B cell (primary cell): ENCODE results near the gene CNTF. TPM values are rescaled to one million over a fixed set of nuclear protein-coding genes. Genes with fewer than 3 reads are reported as not detected.

Experiments
- ATAC-seq: fragments of 200-7000 bp; cut with Tn5 transposase; one replicate; pipeline ENCODE4 v1.10.0; 2021; ENCODE audit warnings: low read depth, mild to moderate bottlenecking, moderate number of reproducible peaks, moderate library complexity
- CTCF ChIA-PET: fragments of 350-600 bp; sonication (Branson Sonifier 250); formaldehyde crosslinking; loops from one replicate; lab custom pipeline; 2021; ENCODE audit warnings: antibody characterized with exemption, inconsistent platforms; lab: Charles Lee
- POLR2A ChIA-PET: fragments of 350-600 bp; sonication (Branson Sonifier 250); formaldehyde crosslinking; loops from one replicate; lab custom pipeline; 2021; ENCODE audit warnings: antibody characterized with exemption; lab: Charles Lee
- DNase-seq: peaks from one replicate; pipeline ENCODE4 v3.0.0; 2013
- H2AFZ ChIP-seq: 2 replicates; pipeline ENCODE4 v1.6.1; 2012; ENCODE audit warnings: mild to moderate bottlenecking, low read depth, low read length; ENCODE audit not compliant: insufficient read depth, poor library complexity, severe bottlenecking
- H3K27ac ChIP-seq, 2 donors: 1 replicate in 1 of 2; 2 replicates in 1 of 2; pipeline ENCODE4 v1.5.1; 2012 to 2013; ENCODE audit warnings: low read length in 2 of 2, mild to moderate bottlenecking in 2 of 2, moderate library complexity in 1 of 2
- H3K27me3 ChIP-seq, 4 experiments: fragments of 200-600 bp in 1 of 4; sonication (generic) in 1 of 4; replicated peaks in 1 of 4; 1 replicate in 2 of 4; 2 replicates in 2 of 4; pipeline versions ENCODE4 v1.6.1 to v1.7.0; 2013 to 2016; ENCODE audit warnings: low read length in 3 of 4, mild to moderate bottlenecking in 2 of 4, mixed read lengths in 1 of 4, moderate library complexity in 1 of 4; ENCODE audit not compliant: insufficient read depth in 4 of 4, control insufficient read depth in 3 of 4; ENCODE audit errors: control extremely low read depth in 1 of 4
- H3K36me3 ChIP-seq, 2 experiments: replicated peaks in 1 of 2; 1 replicate in 1 of 2; 2 replicates in 1 of 2; pipeline versions ENCODE4 v1.6.1 to v1.7.1; 2013; ENCODE audit warnings: low read length in 1 of 2; ENCODE audit not compliant: insufficient read depth in 2 of 2, control insufficient read depth in 1 of 2; ENCODE audit errors: control extremely low read depth in 1 of 2, extremely low read depth in 1 of 2
- H3K4me1 ChIP-seq, 2 donors: fragments of 200-600 bp in 1 of 2; sonication (generic) in 1 of 2; 1 replicate in 1 of 2; 2 replicates in 1 of 2; pipeline versions ENCODE4 v1.5.1 to v1.6.1; 2013 to 2017; ENCODE audit warnings: low read length in 2 of 2; ENCODE audit not compliant: control insufficient read depth in 2 of 2, insufficient read depth in 2 of 2
- H3K4me2 ChIP-seq: replicated peaks from 2 replicates; pipeline ENCODE3; 2012; ENCODE audit warnings: mild to moderate bottlenecking, low read depth, low read length; ENCODE audit not compliant: poor library complexity, severe bottlenecking
- H3K4me3 ChIP-seq, 5 experiments: fragments of 200-600 bp in 1 of 5; sonication (generic) in 1 of 5; 1 replicate in 3 of 5; 2 replicates in 2 of 5; pipeline versions ENCODE4 v1.5.1 to v1.7.0; 2011 to 2016; ENCODE audit warnings: low read length in 4 of 5, mild to moderate bottlenecking in 4 of 5, low read depth in 2 of 5, control low read depth in 1 of 5, moderate library complexity in 1 of 5; ENCODE audit not compliant: insufficient read depth in 1 of 5; ENCODE audit errors: control extremely low read depth in 1 of 5, extremely low read depth in 1 of 5
- H3K79me2 ChIP-seq: fragments of 200-600 bp; sonication (generic); one replicate; pipeline ENCODE4 v1.6.0; 2016; ENCODE audit warnings: low read length; ENCODE audit not compliant: control insufficient read depth, insufficient read depth
- H3K9ac ChIP-seq: fragments of 200-600 bp; sonication (generic); 2 replicates; pipeline ENCODE4 v1.6.1; 2017; ENCODE audit warnings: mild to moderate bottlenecking, low read length, moderate library complexity
- H3K9me3 ChIP-seq, 3 donors: one replicate each; pipeline versions ENCODE4 v1.6.1 to v1.7.1; 2013; ENCODE audit warnings: low read length in 2 of 3; ENCODE audit not compliant: control insufficient read depth in 2 of 3, insufficient read depth in 1 of 3; ENCODE audit errors: control extremely low read depth in 1 of 3
- H4K20me1 ChIP-seq: 2 replicates; pipeline ENCODE4 v1.6.0; 2012; ENCODE audit warnings: mild to moderate bottlenecking, low read length; ENCODE audit not compliant: insufficient read depth, control insufficient read depth, poor library complexity, severe bottlenecking
- H3K27ac Mint-ChIP-seq: one replicate; pipeline ENCODE4 v1.8.0; 2021; ENCODE audit warnings: mixed read lengths
- H3K27me3 Mint-ChIP-seq: one replicate; pipeline ENCODE4 v1.8.0; 2021; ENCODE audit warnings: mixed read lengths
- H3K4me1 Mint-ChIP-seq: one replicate; pipeline ENCODE4 v1.8.0; 2021; ENCODE audit warnings: mixed read lengths
- H3K4me3 Mint-ChIP-seq: one replicate; pipeline ENCODE4 v1.8.0; 2021; ENCODE audit warnings: mixed read lengths
- H3K9me3 Mint-ChIP-seq: one replicate; pipeline ENCODE4 v1.8.0; 2022; ENCODE audit warnings: mixed read lengths; ENCODE audit not compliant: insufficient read depth
- EZH2 ChIP-seq: IDR thresholded peaks from 2 replicates; pipeline ENCODE4 v1.6.1; 2012; ENCODE audit warnings: borderline replicate concordance, low read depth, mild to moderate bottlenecking, moderate library complexity, low read length; ENCODE audit not compliant: insufficient read depth, poor library complexity, severe bottlenecking
- WGBS: methylation state at CpG from one replicate; pipeline ENCODE4 v1.1.5; 2013; ENCODE audit warnings: missing lambda C conversion rate; ENCODE audit not compliant: insufficient coverage; 5-methylcytosine and 5-hydroxymethylcytosine counted together
- intact Hi-C: fragments of 100-400 bp; cut with micrococcal nuclease; formaldehyde crosslinking; loops from one replicate; pipeline ENCODE4 v1.10.0; 2022
- polyA plus RNA-seq: library from polyadenylated mRNA; depleted of rRNA; stranded (reverse); fragments of >200 nt; gene quantifications from 2 replicates; pipeline ENCODE4 v1.2.3, GENCODE V29; 2012
- total RNA-seq, 2 donors: library from RNA; stranded (reverse); fragments of 120-200 nt in 1 of 2; gene quantifications; 1 replicate in 1 of 2; 2 replicates in 1 of 2; pipeline versions ENCODE4 v1.2.3 to v1.2.4, GENCODE V29; 2013 to 2022
- TF ChIP-seq, protein P1 (sequence below): fragments of 200-600 bp; IDR thresholded peaks from one replicate; pipeline ENCODE4 v1.8.0; 2022; ENCODE audit warnings: antibody characterized with exemption, mild to moderate bottlenecking

CNTF gene
- total and polyA plus RNA-seq, 2 donors (not counting 1 experiment from before 2014, with no cell fraction given), result 1.4 to 4.8 TPM

DNA sequence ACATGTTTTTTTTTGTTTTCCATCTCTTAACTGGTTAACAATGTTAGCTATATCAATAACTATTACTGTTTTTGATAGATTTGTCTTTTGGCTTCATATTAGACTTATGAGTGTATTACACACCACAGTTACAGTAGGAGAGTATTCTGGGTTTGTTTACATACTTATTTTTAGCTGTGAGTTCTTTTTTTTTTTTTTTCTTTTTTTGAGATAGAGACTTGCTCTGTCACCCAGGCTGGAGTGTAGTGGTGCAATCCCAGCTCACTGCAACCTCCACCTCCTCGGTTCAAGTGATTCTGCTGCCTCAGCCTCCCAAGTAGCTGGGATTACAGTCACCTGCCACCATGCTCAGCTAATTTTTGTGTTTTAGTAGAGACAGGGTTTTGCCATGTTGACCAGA lies 28.0 kb downstream of the CNTF start:
- H4K20me1 ChIP-seq, result no peaks in the 10 kb centered on the region
- H3K4me2 ChIP-seq, result no peak overlapping the region
- peaks cover 0 to 9% (median 5%) of the 10 kb centered on the region in 3 donors for H3K9me3 ChIP-seq
- DNase-seq, result no peak
- Mint-ChIP-seq H3K9me3 (no peaks in the 10 kb centered on the region), H3K4me1 (peaks cover 24% of the 10 kb centered on the region), H3K27ac (no peak overlapping the region), H3K27me3 (no peaks in the 10 kb centered on the region), H3K4me3 (no peak overlapping the region)
- no peaks in the 10 kb centered on the region for H3K79me2 ChIP-seq
- TF ChIP-seq EZH2, result no peak
- TF ChIP-seq, protein P1, sequence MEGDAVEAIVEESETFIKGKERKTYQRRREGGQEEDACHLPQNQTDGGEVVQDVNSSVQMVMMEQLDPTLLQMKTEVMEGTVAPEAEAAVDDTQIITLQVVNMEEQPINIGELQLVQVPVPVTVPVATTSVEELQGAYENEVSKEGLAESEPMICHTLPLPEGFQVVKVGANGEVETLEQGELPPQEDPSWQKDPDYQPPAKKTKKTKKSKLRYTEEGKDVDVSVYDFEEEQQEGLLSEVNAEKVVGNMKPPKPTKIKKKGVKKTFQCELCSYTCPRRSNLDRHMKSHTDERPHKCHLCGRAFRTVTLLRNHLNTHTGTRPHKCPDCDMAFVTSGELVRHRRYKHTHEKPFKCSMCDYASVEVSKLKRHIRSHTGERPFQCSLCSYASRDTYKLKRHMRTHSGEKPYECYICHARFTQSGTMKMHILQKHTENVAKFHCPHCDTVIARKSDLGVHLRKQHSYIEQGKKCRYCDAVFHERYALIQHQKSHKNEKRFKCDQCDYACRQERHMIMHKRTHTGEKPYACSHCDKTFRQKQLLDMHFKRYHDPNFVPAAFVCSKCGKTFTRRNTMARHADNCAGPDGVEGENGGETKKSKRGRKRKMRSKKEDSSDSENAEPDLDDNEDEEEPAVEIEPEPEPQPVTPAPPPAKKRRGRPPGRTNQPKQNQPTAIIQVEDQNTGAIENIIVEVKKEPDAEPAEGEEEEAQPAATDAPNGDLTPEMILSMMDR, result no peak
- no peak overlapping the region for H3K27ac ChIP-seq
- ChIA-PET POLR2A (no interaction called here), CTCF (interaction anchor here (0.6 to 7.8 kb wide), 9 partner anchors 21 to 507 kb away, joined by 3 to 99 read pairs (median 4); partner anchors contain the start of gene FAM111A)
- no peak overlapping the region for H3K9ac ChIP-seq
- ATAC-seq, result no peak
- intact Hi-C loops, result loop anchor here (5.0 kb wide), 1 partner anchor 782 kb away; no protein-coding TSS in a partner anchor
- H3K4me3 ChIP-seq, result no peak overlapping the region
- H3K36me3 ChIP-seq, result no peaks in the 10 kb centered on the region
- no CpG with 5 or more reads among the region's 1 CpG for WGBS
- H2AFZ ChIP-seq, result no peak overlapping the region
- H3K27me3 ChIP-seq, result no peaks in the 10 kb centered on the region
- peaks cover 5 to 14% of the 10 kb centered on the region in 2 donors for H3K4me1 ChIP-seq

DNA sequence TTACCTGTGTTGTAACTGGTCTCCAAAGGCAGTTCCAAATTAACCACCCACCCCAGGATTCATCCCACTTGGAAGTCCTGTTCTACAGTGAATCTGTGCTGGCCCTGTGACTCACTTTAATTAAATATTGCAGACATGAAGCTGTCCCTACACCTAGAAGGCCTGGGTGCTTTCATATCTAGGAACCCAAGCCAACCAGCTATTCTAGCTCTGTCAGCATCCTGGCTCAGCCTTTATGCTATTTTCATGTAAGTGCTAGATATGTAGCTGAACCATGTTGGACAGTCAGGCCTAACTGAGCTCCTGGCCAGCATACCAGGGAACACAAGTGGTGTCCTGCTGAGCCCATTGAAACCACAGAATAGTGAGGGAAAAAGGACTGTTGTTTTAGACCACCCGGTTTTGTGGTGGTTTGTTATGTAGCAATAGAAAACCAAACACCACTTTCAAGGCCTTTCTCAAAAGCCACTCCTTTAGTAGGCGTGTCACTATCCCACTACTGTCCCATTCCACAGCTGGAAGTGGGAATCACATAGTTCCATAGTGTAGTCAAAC lies 30.3 kb downstream of the CNTF start:
- POLR2A ChIA-PET, result no interaction called here
- no peak overlapping the region for H3K4me2 ChIP-seq
- Mint-ChIP-seq H3K27ac (no peak overlapping the region), H3K9me3 (no peaks in the 10 kb centered on the region), H3K27me3 (no peaks in the 10 kb centered on the region), H3K4me1 (peaks cover 11% of the 10 kb centered on the region), H3K4me3 (no peak overlapping the region)
- H3K27me3 ChIP-seq, result no peaks in the 10 kb centered on the region
- no peak overlapping the region for H2AFZ ChIP-seq
- CTCF ChIA-PET, result interaction anchor here (0.7 to 7.8 kb wide), 23 partner anchors 9 to 504 kb away, joined by 3 to 99 read pairs (median 4); partner anchors contain the start of gene FAM111A
- H3K4me1 ChIP-seq, result peaks cover 0 to 5% of the 10 kb centered on the region in 2 donors
- H3K9ac ChIP-seq, result no peak overlapping the region
- DNase-seq (no peak), ATAC-seq (no peak)
- H3K9me3 ChIP-seq, result no peaks in the 10 kb centered on the region
- no peaks in the 10 kb centered on the region for H3K36me3 ChIP-seq
- H3K4me3 ChIP-seq, result no peak overlapping the region
- TF ChIP-seq EZH2, result no peak
- TF ChIP-seq, protein P1, result no peak
- no peaks in the 10 kb centered on the region for H4K20me1 ChIP-seq
- intact Hi-C loops, result loop anchor here (5.0 kb wide), 1 partner anchor 779 kb away; no protein-coding TSS in a partner anchor
- H3K79me2 ChIP-seq, result no peaks in the 10 kb centered on the region
- WGBS, result no CpG with 5 or more reads among the region's 2 CpGs
- H3K27ac ChIP-seq, result no peak overlapping the region
